HG03039 (cell line): Measurements from ENCODE around the gene TNFAIP1.

Experiments used
- ATAC-seq: cut with Tn5 transposase; IDR thresholded peaks from one replicate; pipeline ENCODE4 v1.9.1; 2021; ENCODE audit warnings: mild to moderate bottlenecking, moderate library complexity; ENCODE audit not compliant: unreplicated experiment

TNFAIP1 gene

GRCh38 chr17:28345419-28346198, 10.0 kb downstream of the TNFAIP1 start:
- no peak for ATAC-seq

DNA sequence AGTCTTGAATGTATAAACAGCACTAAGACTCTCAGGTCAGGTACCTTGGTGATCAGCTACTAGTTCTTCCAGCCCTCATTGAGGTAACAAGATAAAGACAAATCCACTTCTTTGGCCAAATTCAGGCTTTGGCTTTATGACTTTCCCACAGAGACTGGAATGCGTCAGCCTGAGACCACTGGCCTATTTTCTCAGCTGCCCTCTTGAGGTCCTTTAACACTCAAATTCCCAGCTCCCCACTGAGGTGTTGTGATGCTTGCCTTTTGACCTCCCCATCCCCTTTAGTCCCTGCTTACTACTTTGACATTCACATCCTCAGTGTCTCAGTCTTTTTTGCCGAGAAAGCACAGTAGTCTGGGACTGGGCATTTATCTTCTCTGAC, 10.6 kb downstream of the TNFAIP1 start:
- no peak for ATAC-seq

DNA sequence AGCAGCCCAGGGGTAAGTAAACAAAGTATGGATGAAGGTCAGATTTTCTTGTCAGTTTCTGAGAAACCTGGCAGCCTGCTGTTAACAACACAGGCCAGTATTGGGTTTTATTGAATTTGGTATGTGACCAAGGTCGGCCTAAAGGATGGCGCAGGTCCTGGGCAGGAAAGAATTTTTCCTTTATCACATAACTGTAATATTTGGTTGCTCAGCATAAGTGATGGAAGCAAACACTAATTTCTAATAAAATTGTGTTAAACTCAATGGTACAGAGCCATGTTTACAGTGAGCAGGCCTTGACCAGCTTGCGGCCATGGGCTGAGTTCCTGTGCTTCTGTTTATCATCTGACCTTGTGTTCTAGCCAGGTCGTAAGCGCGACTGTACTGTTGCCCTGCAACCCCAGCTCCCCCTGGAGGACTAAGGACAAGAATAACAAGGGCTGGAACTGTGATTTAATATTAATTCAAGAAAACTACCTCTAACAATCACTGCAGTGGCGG, 11.2 kb downstream of the TNFAIP1 start:
- no peak for ATAC-seq

GRCh38 chr17:28347261-28347891, 11.8 kb downstream of the TNFAIP1 start:
- ATAC-seq: no peak

- ATAC-seq: no peak
These were observed 13.4 kb downstream of the TNFAIP1 start for GRCh38 chr17:28348979-28349378.

DNA sequence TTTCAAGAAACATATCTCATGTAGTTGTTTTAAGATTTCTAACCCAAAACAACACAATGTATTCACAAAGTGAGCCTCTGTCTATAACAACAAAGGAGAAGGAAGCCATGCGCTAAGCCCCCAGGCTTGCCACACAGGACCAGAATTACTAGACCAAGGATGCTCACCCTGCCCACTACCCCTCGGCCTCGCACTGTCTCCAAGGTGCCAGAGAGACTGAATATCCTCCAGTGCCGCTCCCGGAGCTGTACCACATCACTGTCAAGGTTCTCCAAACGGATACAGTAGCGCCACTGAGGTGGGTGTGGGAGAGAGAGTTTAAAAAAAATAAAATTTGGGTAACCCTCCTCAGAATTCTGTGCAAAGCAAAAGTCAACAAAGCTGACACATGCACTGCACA, 14.7 kb downstream of the TNFAIP1 start:
- ATAC-seq: no peak

GRCh38 chr17:28357061-28357900, 21.7 kb downstream of the TNFAIP1 start, which contains the start of gene POLDIP2:
Gene POLDIP2 (minus strand): TSS chr17:28357527. CDS start chr17:28357448, 79 bp downstream.
- peak; percentile 96 for ATAC-seq

GRCh38 chr17:28357901-28358197, 22.3 kb downstream of the TNFAIP1 start:
- ATAC-seq: no peak

DNA sequence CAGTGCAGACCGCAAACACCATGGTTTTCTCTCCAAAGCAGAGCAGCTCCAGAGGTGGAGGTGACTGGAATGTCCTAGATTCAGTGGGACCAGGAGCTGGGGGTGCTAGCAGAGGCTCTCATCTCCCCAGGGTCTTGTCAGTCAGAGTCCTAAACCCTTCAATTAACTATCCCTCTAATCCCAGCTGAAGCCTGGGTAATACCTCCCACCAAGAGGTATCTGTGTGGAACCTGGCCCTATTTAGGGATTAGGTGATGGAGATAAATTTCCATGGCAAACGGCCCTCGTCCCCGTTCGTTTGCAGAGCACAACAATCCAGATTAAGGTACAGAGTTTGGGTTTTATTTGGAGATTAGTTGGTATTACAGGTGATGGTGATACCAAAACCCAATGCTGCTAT, 27.6 kb downstream of the TNFAIP1 start:
- no peak for ATAC-seq

DNA sequence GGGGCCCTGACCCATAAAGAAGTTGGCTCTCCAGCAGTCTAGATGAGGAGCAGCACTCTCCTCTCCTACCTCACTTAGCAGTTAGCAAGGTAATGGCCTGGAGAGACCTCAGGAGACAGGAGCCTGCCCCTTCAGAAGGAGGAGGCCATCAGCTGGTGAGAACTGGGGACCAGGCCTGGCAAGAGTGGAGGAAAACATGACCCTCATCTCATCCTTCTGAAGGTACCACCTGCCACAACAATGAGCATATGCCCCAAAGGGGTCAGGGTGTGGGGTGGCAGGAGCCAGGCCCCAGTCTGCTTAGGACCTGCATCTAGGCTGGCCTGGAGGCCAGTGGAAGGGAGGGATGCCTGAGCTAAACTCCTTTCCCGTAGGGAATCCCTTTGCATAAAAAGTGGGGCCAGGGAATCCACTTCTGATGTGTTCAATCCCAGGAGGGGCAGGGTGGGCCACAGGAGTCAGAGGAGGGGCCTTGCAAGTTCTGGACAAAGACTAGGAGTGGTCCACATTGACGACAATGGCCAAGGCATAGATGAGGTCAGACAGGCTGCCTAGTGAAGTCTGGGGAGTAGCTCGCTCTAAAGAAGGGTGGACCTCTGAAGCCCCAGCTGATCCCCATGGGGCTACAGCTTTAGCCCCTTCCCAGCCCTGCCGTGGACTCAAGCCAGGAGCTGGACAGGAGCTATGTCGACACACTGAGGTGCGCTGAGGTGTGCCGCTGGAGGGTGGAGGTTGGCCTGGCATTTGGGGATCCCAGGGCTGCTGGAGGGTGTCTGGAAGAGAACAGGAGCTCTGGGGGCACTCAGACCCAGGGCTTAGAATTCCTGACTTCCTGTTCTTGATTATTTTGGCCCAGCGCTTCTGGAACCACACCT, 28.5 kb downstream of the TNFAIP1 start:
- ATAC-seq: no peak

DNA sequence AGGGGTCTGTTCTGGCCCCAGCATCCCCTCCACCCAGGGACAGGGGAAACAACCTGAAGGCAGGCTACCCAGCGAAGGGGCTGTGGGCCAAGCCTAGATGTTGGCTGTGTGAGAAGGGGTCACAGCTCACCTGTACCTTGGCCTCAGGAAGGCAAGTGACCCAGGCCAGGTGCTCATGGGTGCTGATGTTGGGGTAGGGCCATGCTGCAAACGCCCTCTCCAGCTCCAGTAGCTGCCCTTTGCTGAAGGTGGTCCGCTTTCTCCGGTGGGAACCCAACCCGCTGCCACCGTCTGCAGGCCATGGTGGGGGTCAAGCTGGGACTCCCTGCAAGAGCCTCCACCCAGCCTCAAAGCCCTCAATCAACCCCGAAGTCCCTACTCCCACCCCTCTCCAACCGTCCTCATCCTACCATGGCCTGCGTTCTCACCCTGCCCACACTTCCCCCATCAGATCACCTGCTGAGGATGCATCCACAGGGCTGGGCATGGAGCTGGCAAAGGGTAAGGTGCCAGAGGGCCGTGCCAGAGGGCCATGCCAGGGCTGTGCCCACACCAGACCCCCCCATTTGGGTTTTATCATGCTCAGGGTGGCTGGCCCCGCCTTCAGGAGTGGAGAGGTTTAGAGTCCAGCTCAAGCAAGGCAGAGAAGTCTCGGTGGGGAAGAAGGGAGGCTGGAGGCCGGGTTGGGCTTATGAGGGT, 29.3 kb downstream of the TNFAIP1 start, which contains the start of gene SEBOX:
Gene SEBOX (minus strand): TSS at position 535 of the 699 bp plus-strand sequence. CDS start 48 bp downstream, at position 487.
- no peak for ATAC-seq

DNA sequence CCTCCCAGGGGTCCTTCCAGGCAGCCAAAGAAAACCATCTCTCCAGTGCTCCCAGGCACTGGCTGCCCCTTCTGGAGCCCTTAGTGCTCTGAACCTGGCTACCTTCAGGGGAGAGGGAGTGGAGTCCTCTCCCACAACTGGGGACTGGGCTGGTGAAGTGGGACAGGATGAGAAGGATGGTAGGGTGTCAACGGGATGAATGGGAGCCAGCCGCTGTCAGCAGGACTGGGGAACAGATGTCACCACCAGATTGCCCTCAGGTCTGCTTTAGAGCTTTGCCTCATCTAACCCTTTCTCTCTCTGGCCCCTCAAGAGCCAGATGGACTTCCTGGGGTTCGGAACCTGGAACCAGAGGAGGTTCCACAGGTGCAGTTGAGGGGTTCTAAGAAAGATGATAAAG, 29.9 kb downstream of the TNFAIP1 start:
- no peak for ATAC-seq

- ATAC-seq: no peak
These were observed 31.0 kb downstream of the TNFAIP1 start for GRCh38 chr17:28366605-28367004.

- ATAC-seq: no peak
These were observed 32.2 kb downstream of the TNFAIP1 start for GRCh38 chr17:28367641-28368305.

DNA sequence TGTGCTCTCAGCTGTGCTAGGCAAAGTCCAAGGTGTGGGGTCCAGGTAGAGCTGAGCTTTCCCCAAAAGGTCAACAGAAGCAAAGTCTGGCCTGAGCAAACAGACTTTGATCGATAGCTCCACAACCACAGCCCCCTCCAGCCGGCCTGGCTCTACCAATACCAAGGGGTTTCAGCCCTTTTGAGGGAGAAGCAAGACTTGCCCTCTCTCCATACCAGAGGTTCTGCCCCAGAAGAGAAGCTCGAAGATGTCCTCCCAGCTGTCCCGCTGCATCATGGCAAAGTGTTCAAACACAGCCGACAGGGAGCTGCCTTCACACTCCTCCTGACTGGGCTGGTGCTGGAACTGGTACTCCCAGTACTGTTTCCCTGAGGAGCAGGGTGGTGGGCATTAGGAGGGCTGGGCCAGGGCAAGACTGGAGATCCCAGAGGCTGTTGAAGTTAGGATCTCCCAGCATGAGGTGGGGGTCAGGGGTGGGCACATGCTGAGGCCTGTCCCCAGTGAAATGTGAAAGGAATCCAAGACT, 32.8 kb downstream of the TNFAIP1 start:
- no peak for ATAC-seq

DNA sequence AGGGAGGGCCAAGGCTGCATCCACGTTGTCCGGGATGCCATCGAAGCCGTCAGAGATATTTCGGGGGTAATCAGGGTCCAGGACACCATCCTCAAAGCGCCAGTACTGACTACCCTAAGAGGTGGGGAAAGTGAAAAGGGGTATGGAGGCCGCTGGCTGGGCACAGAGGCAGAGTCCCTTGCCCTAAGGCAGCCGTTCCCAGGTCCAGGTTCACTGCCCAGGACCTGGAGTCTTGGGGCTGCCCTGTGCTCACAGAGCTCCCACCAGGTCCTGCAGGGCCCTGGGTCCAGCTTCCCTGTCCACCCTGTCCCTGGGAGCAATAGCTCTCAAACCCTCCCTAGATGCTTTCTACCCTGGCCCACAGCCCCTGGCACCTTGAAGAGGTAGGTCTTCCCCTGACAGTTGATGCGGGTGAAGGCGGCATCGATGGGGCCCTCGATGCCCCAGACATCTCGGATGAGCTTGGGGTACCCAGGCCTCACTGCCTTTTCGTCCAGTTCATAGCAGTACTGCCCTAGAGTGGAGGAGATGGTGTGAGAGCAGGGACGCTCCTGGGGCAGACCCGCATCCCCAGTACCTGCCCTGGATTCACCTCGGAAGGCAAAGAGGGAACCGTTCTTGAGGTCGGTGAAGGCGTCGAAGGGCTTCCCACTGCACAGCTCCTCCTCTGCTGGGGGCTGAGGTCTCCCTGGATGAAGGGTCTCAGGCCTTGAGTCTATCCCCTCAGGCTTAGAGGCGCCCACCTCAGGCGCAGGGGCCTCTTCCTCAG, 33.5 kb downstream of the TNFAIP1 start:
- ATAC-seq: no peak

DNA sequence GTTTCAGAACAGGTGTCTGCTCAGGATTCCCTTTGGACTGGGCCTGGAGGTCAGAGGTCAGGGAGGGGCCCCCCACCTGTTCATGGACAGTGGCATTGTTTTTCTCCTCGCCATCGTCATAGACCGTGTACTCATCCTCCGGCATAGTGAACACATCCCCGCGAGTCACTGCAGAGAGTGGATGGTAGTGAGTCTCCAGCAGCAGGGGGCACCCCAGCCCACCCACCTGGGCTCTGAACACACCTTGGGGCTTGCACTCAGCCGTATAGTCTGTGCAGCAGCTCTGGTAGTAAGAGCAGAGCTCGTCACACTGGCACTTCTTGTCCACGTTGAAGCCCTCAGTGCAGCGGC, 34.1 kb downstream of the TNFAIP1 start:
- no peak for ATAC-seq

DNA sequence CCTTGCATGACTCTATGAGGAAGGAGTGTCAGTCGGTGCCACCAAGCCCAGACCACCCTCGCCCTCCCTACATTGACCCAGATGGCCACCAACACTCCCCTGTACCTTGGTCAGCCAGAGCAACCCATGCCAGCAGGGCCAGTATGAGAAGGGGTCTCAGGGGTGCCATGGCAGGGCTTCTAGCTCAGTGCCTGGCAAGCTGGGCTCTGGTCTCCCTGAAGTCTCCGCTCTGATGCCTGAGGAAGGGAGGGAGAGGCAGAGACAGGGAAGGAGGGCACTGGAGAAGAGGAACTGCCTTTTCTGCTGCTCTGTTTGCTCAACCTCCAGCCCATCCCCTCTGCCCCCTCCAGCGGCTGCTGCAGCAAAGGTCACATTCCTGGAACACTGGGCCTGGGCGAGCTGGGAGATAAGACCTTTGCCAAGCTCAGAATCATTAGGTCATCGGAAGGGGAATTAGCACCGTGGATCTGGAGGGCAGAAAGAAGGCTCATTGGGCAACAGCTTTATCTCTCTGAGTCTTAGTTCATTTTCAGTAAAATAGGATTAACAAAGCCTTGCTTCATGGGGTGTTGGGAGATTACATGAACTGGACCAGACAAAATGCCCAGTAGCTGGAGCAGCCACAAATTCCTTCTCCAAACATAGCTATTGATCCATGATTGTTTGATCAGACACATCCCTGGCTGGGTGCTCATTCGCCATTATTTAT, 34.6 kb downstream of the TNFAIP1 start, which contains the start of gene VTN:
Gene VTN (minus strand): TSS at position 273 of the 709 bp plus-strand sequence. CDS start 104 bp downstream, at position 169.
- ATAC-seq: no peak
